Keratinocyte (primary cell): ENCODE data around the gene SLC16A9. TPM values are rescaled to one million over a fixed set of nuclear protein-coding genes. Genes with fewer than 3 reads are reported as not detected.
A peak's percentile ranks its signal among the peaks of the same experiment; 100 is the strongest.

Experiments used
- DNase-seq: peaks from one replicate; pipeline ENCODE4 v3.0.0-alpha.2; 2011; ENCODE audit warnings: low read depth, missing footprints, low spot score
- FAIRE-seq: peaks from 2 replicates; lab custom pipeline; 2011; peaks lifted over from hg19 to GRCh38; lab: Jason Lieb, UNC
- H2AFZ ChIP-seq: 2 replicates; pipeline ENCODE4 v1.6.0; 2012; ENCODE audit warnings: low read length, control low read depth, inconsistent platforms; ENCODE audit not compliant: control insufficient read depth
- H3K27ac ChIP-seq: 2 replicates; pipeline ENCODE4 v1.5.1; 2011; ENCODE audit warnings: low read length; ENCODE audit not compliant: control insufficient read depth, insufficient read depth
- H3K27me3 ChIP-seq: 3 replicates; pipeline ENCODE4 v1.6.0; 2011; ENCODE audit warnings: low read length; ENCODE audit not compliant: control insufficient read depth, insufficient read depth; ENCODE audit errors: extremely low read depth
- H3K36me3 ChIP-seq, 2 experiments: 2 replicates in 1 of 2; 3 replicates in 1 of 2; pipeline ENCODE4 v1.5.1; 2011; ENCODE audit warnings: low read length in 2 of 2, mild to moderate bottlenecking in 1 of 2; ENCODE audit not compliant: control insufficient read depth in 2 of 2, insufficient read depth in 2 of 2; ENCODE audit errors: extremely low read depth in 1 of 2
- H3K4me1 ChIP-seq: 3 replicates; pipeline ENCODE4 v1.5.1; 2011; ENCODE audit warnings: low read length; ENCODE audit not compliant: control insufficient read depth, insufficient read depth; ENCODE audit errors: extremely low read depth
- H3K4me2 ChIP-seq: 3 replicates; pipeline ENCODE4 v1.6.0; 2011; ENCODE audit warnings: low read depth, low read length; ENCODE audit not compliant: control insufficient read depth, insufficient read depth; ENCODE audit errors: extremely low read depth
- H3K4me3 ChIP-seq, 3 experiments: fragments of 200-600 bp in 1 of 3; sonication (generic) in 1 of 3; 2 replicates in 2 of 3; 3 replicates in 1 of 3; pipeline ENCODE4 v1.5.1; 2011 to 2016; ENCODE audit warnings: low read length in 3 of 3, mild to moderate bottlenecking in 3 of 3, control low read depth in 2 of 3, inconsistent platforms in 1 of 3, low read depth in 1 of 3, mixed read lengths in 1 of 3, mixed run types in 1 of 3, moderate library complexity in 1 of 3; ENCODE audit not compliant: control insufficient read depth in 2 of 3, insufficient read depth in 2 of 3; ENCODE audit errors: extremely low read depth in 1 of 3
- H3K79me2 ChIP-seq: 2 replicates; pipeline ENCODE4 v1.6.0; 2012; ENCODE audit warnings: low read length; ENCODE audit not compliant: control insufficient read depth, insufficient read depth
- H3K9ac ChIP-seq: 3 replicates; pipeline ENCODE4 v1.6.0; 2011; ENCODE audit warnings: low read length; ENCODE audit not compliant: control insufficient read depth, insufficient read depth; ENCODE audit errors: extremely low read depth
- H3K9me1 ChIP-seq: 3 replicates; pipeline ENCODE4 v1.6.0; 2011; ENCODE audit warnings: low read length; ENCODE audit not compliant: control insufficient read depth, insufficient read depth; ENCODE audit errors: extremely low read depth
- H3K9me3 ChIP-seq: 2 replicates; pipeline ENCODE4 v1.5.1; 2012; ENCODE audit warnings: low read depth, low read length; ENCODE audit not compliant: control insufficient read depth
- H4K20me1 ChIP-seq: 3 replicates; pipeline ENCODE4 v1.6.0; 2011; ENCODE audit warnings: low read length; ENCODE audit not compliant: control insufficient read depth, insufficient read depth; ENCODE audit errors: extremely low read depth
- CTCF ChIP-seq, 3 experiments: IDR thresholded peaks in 1 of 3; conservative IDR thresholded peaks in 1 of 3; optimal IDR thresholded peaks in 1 of 3; 2 replicates in 2 of 3; 3 replicates in 1 of 3; pipeline versions ENCODE3 to v1.5.1; 2011; ENCODE audit warnings: low read length in 3 of 3, mild to moderate bottlenecking in 3 of 3, moderate library complexity in 2 of 3, control low read depth in 1 of 3, inconsistent platforms in 1 of 3; ENCODE audit not compliant: insufficient read depth in 2 of 3; ENCODE audit errors: extremely low read depth in 1 of 3
- EZH2 ChIP-seq: IDR thresholded peaks from one replicate; pipeline ENCODE4 v1.6.1; 2012; ENCODE audit warnings: inconsistent platforms, mild to moderate bottlenecking, low read length, moderate library complexity
- dilution Hi-C: fragments of 300-500 bp; cut with MboI; formaldehyde crosslinking; loops from one replicate; pipeline ENCODE4 v1.7.0; 2020; ENCODE audit warnings: low sequenced_read_pairs; ENCODE audit not compliant: extremely low pct_ligation_motif_present
- polyA plus RNA-seq, 5 experiments: library from polyadenylated mRNA; depleted of rRNA in 3 of 5; stranded (reverse) in 3 of 5; stranded (forward) in 1 of 5; unstranded in 1 of 5; fragments of >200 nt; gene quantifications; 1 replicate in 1 of 5; 2 replicates in 3 of 5; 3 replicates in 1 of 5; pipeline versions ENCODE4 v1.2.1 to v1.2.3, GENCODE V29; 2011 to 2012; ENCODE audit warnings: missing spikeins in 2 of 5, low read depth in 1 of 5, low replicate concordance in 1 of 5

SLC16A9 gene
- polyA plus RNA-seq, 1 donor (not counting 4 experiments of a cell fraction or from before 2014, with no cell fraction given) = 4.5 TPM

GRCh38 chr10:59635502-59636290, 74.0 kb downstream of the SLC16A9 start:
- FAIRE-seq = peak; percentile 9
- no peak overlapping the region for H3K9ac ChIP-seq
- no peak for DNase-seq
- no peaks in the 10 kb centered on the region for H3K36me3 ChIP-seq
- no peak overlapping the region for H2AFZ ChIP-seq
- H4K20me1 ChIP-seq = no peaks in the 10 kb centered on the region
- no peaks in the 10 kb centered on the region for H3K79me2 ChIP-seq
- TF ChIP-seq CTCF (optimal IDR thresholded peaks at IDR 0.05 in 1 of 3, IDR thresholded peaks at IDR 0.05 in 1 of 3, conservative IDR thresholded peaks at IDR 0.05 in 1 of 3; ENCODE audit: extremely low read depth in 1 of 3, insufficient read depth in 2 of 3, low read length in 3 of 3) (no peak), EZH2 (no peak)
- H3K4me3 ChIP-seq = no peak overlapping the region
- H3K27me3 ChIP-seq = no peaks in the 10 kb centered on the region
- dilution Hi-C loops = no loop called here
- H3K4me1 ChIP-seq = no peaks in the 10 kb centered on the region
- no peaks in the 10 kb centered on the region for H3K9me1 ChIP-seq
- H3K4me2 ChIP-seq = no peak overlapping the region
- H3K27ac ChIP-seq = no peak overlapping the region
- H3K9me3 ChIP-seq = no peaks in the 10 kb centered on the region

GRCh38 chr10:59634102-59634501, 75.5 kb downstream of the SLC16A9 start:
- H3K27ac ChIP-seq = no peak overlapping the region
- DNase-seq (no peak), FAIRE-seq (no peak)
- dilution Hi-C loops = no loop called here
- no peaks in the 10 kb centered on the region for H3K27me3 ChIP-seq
- no peak overlapping the region for H3K4me3 ChIP-seq
- H2AFZ ChIP-seq = no peak overlapping the region
- H3K4me1 ChIP-seq = no peaks in the 10 kb centered on the region
- H3K9me1 ChIP-seq = no peaks in the 10 kb centered on the region
- no peaks in the 10 kb centered on the region for H3K36me3 ChIP-seq
- no peaks in the 10 kb centered on the region for H3K79me2 ChIP-seq
- H4K20me1 ChIP-seq = no peaks in the 10 kb centered on the region
- H3K9ac ChIP-seq = no peak overlapping the region
- H3K9me3 ChIP-seq = no peaks in the 10 kb centered on the region
- no peak overlapping the region for H3K4me2 ChIP-seq
- TF ChIP-seq CTCF (optimal IDR thresholded peaks at IDR 0.05 in 1 of 3, IDR thresholded peaks at IDR 0.05 in 1 of 3, conservative IDR thresholded peaks at IDR 0.05 in 1 of 3; ENCODE audit: extremely low read depth in 1 of 3, insufficient read depth in 2 of 3, low read length in 3 of 3) (no peak), EZH2 (no peak)
